Tibial nerve (tissue), 4 donors: Measurements from ENCODE around the gene SRI.

Experiments used
- CTCF ChIP-seq, 5 experiments: fragments of 200-600 bp in 3 of 5; fragments of 450-650 bp in 2 of 5; sonication (generic) in 3 of 5; IDR thresholded peaks; one replicate each; pipeline ENCODE4 v1.5.1; 2016 to 2019; ENCODE audit warnings: antibody characterized with exemption in 5 of 5, mild to moderate bottlenecking in 3 of 5, moderate library complexity in 2 of 5
- EP300 ChIP-seq, 2 donors: sonication (generic); formaldehyde crosslinking; IDR thresholded peaks; one replicate each; pipeline ENCODE4 v1.6.1; 2017; ENCODE audit warnings: antibody characterized with exemption in 2 of 2, mild to moderate bottlenecking in 1 of 2
- POLR2A ChIP-seq, 2 donors: fragments of 450-650 bp; IDR thresholded peaks; one replicate each; pipeline ENCODE4 v1.6.1; 2017; ENCODE audit warnings: antibody characterized with exemption in 2 of 2, mild to moderate bottlenecking in 2 of 2, moderate library complexity in 2 of 2

- TF ChIP-seq CTCF (IDR thresholded peaks at IDR 0.05): no peak
- TF ChIP-seq EP300 (IDR thresholded peaks at IDR 0.05): no peak
- TF ChIP-seq POLR2A (IDR thresholded peaks at IDR 0.05): no peak
These were observed 17.6 kb downstream of the SRI start for GRCh38 chr7:88202278-88202677.
